ENCODE results near the gene ERVMER34-1.

Gene ERVMER34-1, protein sequence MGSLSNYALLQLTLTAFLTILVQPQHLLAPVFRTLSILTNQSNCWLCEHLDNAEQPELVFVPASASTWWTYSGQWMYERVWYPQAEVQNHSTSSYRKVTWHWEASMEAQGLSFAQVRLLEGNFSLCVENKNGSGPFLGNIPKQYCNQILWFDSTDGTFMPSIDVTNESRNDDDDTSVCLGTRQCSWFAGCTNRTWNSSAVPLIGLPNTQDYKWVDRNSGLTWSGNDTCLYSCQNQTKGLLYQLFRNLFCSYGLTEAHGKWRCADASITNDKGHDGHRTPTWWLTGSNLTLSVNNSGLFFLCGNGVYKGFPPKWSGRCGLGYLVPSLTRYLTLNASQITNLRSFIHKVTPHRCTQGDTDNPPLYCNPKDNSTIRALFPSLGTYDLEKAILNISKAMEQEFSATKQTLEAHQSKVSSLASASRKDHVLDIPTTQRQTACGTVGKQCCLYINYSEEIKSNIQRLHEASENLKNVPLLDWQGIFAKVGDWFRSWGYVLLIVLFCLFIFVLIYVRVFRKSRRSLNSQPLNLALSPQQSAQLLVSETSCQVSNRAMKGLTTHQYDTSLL

DNA sequence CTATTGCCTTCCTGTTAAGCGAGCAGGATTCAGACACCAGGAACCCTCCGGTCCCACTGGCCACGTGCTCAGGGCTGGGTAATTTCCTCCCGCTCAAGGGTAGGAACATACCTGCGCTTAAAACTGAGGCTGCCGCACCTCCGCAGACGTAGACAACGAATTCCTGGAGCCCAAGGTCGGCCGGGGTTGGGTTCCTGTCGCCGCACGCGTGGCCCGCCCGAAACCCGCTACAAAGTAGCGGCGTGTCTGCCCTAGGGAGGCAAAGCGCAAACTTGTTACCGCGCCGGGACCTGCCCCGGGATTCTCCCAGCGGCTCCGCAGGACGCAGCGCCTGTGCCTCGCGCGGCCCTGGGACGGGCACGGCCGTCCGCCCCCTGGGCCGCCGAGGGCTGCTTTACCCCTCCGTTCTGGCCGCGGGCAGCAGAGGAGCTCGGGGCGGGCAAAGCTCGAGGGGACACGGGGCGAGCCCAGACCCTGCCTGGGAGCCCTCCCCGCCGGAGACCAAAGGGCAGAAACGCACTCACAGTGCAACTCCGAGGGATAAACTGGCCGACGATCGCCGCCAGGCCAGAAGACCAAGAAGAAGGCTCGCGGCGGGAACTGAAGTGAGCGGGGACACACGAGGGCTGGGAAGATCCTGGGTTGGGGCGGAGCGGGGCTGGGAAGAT is at the start of gene ERVMER34-1:
Gene ERVMER34-1 (minus strand): TSS at position 607 of the 668 bp plus-strand sequence. CDS start 5,905 bp downstream, outside the sequence.
- DNase-seq = no peak

DNA sequence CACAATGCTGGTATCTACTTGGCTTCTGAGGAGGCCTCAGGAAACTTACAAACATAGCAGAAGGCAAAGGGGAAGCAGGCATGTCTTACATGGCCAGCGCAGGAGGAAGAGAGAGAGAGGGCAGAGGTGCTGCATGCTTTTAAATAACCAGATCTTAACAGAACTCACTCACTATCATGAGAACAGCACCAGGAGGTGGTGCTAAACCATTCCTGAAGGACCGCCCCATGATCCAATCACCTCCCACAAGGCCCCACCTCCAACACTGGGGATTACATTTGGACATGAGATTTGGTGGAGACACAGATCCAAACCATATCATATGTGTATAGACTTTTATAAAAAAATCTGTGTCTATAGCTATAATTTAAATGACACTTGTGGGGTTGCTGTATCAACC is 48.6 kb upstream of the ERVMER34-1 start:
- DNase-seq = no peak

DNA sequence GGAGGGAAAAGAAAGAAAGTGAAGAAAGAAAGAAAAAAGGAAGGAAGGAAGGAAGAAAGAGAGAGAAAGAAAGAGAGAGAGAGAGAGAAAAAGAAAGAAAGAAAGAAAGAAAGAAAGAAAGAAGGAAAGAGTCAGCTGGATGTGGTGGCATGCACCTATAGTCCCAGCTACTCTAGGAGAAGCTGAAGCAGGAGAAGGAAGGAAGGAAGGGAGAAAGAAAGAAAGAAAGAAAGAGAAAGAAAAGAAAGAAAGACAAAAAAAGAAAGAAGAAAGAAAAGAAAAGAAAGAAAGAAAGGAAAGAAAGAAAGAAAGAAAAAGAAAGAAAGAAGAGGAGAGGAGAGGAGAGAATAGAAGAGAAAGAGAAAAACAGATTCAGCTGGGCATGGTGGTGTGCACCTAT is 44.3 kb upstream of the ERVMER34-1 start:
- no peak for DNase-seq

DNA sequence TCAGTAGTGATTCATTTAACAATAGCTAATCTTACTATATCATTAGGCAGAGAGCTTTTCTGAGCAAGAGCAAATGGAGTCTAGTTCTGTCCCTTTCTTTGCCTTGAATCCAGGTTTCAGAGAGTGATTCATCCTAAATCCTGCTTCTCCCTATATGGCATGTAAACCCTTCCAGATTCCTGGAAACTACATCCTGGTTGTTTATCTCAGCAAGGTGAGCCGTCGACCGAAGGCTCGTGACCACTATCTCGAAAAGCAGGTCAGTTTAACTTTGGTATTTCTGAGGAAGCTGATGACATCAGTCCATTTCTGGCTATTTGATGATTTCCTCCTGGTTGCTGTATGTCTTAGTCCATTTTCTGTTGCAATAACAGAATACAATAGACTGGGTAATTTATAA is 40.7 kb upstream of the ERVMER34-1 start:
- no peak for DNase-seq

DNA sequence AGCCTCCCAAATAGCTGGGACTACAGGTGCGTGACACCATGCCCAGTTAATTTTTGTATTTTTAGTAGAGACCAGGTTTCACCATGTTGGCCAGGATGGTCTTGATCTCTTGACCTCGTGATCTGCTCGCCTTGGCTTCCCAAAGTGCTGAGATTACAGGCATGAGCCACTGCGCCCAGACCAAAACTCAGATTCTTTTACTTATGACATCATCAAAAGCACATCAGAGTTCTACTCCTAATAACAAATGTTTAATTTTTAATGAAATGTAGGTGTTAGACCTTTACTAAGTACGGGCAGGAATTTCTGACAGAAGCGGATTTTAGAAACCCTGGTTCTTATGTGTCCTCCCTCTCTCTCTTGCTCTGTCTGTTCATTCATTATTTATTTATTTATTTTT is 38.5 kb upstream of the ERVMER34-1 start:
- no peak for DNase-seq

DNA sequence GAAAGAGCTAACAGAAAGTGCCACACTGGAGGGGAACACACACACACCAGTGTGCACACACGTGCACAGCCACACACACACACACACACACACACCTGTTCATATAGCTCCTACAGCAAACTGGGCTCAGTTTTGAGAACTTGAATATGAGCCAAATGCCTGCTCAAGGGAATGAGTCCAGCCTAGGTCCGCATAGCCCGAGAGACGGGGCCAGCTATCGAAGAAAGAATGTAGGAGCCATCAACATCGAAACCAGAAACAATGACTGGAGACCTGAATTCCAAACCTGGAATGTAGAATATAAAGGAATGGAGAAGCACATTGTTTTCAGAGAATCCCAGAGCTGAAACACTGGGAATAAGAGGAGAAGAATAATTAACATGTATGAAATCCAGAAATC is 37.6 kb upstream of the ERVMER34-1 start:
- DNase-seq = no peak

DNA sequence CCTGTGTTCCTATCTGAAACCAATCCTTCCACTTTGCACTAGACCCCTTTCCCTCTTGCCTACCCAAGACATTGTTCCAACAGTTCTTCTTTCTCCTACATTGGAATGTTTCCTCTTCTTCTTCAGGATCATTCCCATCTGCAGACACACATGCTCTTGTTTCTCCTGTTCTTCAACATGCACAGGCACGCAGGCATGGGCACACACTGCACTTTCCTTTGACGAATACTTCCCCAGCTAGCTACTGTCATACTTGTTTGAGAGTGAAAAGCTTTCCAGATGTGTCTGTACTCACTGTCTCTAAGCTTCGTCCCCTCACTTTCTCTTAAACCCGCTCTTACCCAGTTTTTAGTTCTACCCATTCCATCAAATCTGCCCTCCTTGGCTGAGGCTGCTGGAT is 31.8 kb upstream of the ERVMER34-1 start:
- DNase-seq = no peak

DNA sequence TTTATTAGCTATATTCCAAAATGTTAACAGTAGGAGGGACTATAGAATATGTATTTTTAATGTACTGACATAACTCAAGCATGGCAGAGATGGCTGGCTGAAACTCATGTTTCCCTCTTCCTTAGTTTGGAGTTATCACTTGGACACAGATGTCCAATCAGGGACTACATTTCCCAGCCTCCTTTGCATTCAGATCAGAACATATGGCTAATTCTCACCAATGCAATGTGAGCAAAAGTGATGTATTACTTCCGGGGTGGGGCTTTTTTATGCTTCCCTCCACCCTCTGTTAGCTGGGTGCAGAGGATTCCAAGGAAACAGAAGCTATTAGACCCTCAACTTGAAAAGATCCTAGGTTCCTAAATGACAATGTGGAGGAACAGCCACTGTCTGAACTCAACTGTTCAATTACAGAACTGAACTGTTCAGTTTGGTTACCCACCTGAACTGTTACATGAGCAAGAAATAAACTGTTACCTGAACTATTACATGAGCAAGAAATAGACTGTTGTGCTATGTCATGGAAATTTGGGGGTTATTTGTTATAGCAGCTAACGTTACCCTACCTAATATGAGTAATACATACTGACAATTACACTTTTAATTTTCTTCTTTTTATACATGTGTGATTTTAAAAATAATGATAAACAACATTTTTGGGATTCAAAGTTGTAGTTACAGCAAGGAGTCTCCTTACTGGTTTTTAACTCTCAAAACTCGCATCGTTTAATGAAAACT is 29.6 kb upstream of the ERVMER34-1 start:
- no peak for DNase-seq

DNA sequence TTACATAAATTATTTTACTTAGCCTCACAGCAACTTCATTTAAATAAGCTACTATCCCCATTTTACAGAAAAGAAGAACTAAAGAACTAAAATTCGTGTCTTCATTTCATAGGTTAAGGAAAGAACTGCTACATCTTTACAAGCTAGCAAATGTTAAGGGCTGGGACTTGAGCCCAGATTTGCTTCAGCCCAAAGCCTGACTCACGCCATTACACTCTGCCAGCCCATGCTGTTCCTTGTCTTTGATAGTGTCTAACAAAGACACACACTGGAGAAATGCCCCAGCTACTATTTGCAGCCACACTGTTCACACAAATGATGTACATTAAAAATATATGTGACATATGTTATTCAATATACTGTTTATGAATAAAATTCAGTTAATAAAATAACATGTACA is 29.0 kb upstream of the ERVMER34-1 start:
- DNase-seq = no peak

DNA sequence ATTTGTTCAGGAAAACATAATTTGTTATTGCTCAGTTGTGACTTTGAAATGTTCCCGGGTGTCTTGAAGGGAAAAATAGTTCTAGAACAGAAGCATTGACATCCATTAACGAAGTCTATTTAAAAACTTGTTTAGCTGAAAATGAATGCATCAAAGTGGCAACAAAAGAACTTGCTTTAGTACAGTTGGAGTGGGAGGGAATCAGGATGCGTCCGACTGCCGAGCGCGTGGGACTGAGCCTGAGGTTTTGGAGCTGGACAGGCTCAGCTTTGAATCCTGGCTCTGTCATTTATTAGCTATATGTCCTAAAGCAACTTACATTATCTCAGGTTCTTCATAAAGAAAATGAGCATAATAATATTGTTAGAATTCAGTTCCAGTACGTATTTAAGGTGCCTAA is 9.0 kb upstream of the ERVMER34-1 start:
- DNase-seq = no peak

DNA sequence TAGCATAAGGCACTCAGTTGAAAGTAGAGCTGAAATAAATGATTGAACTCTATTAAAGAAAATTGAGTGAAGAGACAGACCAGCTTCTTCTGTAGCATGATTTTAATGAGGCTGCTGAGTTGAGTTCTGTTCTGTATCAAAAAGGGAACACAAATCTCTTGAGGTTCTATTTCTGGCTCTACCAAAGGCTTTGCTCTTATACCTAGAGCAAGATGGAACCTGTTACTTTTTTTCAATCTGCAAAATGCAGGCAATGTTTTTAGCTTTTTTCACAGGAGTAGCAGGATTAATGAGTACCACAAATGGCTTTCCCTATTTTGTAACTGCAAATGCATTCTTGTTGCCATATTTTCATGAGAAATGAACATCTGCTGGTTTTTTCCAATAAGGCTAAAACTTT is 4.2 kb upstream of the ERVMER34-1 start:
- DNase-seq = no peak

DNA sequence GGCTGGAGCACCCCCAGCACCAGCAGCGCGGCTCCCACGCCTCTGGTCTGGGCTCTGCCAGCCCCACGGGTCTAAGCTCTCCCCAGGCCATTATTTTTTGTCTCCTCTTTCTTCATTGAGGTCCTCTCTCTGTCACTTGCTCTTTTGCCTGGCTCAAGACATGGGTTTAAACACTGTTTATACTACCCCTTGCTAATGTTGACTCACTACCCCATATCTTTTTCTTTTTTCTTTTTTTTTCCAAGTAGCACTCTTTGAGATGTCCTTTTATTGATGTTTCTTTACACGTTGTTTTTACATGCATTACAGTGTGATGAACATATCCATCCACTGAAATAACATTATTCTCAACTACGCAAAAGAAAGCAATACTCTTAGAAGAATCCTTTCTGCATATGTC is 1.7 kb upstream of the ERVMER34-1 start:
- DNase-seq = no peak

DNA sequence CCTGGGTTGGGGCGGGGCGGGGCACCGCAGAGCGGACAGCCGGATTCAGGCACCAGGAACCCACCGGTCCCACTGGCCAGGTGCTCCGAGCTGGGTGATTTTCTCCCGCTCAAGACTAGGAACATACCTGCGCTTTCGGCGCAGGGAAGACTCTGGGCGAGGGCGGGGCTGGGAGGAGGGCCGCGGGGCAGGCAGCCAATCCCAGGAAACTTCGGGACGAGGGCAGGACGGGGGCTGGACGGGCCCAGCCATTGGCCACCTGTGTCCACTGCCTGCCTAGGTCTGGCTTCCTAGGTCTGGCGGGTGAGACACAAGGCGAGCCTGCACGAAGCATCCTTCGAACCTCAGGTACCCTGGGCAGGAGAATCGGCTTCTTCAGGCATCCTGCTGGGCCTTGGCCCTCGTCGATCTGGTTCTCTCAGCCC is 274 bp upstream of the ERVMER34-1 start:
- no peak for DNase-seq

DNA sequence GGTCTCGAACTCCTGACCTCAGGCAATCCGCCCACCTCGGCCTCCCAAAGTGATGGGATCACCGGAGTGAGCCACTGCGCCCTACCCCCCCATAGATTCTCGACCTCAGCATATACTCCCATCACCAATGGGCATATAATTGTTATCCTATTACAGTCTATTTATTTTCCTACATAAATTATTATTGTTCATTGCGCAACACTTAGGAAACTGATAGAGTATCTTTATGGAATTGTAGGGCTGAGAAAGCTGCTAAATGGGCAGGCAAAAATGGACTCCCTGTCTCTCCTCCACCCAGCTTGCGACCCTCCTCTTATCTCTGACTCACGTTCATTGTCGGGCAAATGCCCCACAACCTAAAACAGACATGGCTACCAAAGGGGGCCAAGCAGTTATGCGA is 1.0 kb downstream of the ERVMER34-1 start:
- no peak for DNase-seq

DNA sequence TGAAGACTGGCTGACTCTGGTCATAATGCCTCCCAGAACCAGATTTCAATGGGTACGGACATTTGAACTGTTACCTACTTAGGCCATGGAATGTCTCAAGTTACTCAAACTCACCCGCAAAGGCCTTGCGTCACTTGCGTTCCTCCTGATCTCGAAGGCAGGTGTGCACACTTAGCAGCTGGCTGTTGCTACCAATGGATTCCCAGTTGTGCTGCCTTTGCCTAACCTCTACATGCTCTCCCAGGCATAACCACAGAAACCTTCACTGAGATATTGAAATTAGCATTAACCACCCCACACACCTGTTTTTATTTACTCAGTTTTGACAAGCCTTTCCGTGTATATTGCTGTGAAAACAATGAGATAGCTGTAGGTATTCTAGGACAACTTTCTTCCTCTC is 2.8 kb downstream of the ERVMER34-1 start:
- no peak for DNase-seq

DNA sequence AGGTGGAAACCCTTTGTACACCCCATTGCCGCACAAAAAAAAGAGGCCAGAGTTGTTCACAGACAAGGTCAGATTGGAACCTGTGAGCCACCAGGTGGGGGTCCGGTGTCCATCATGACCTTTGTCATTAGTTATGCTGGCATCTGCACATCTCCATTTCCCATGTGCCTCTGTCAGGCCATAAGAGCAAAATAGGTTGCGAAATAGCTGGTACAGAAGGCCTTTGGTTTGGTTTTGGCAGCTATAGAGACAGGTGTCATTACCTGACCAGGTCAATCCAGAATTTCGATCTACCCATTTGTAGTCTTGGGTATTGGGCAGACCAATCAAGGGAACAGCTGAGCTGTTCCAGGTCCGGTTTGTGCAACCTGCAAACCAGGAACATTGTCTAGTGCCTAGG is 6.6 kb downstream of the ERVMER34-1 start:
- no peak for DNase-seq

DNA sequence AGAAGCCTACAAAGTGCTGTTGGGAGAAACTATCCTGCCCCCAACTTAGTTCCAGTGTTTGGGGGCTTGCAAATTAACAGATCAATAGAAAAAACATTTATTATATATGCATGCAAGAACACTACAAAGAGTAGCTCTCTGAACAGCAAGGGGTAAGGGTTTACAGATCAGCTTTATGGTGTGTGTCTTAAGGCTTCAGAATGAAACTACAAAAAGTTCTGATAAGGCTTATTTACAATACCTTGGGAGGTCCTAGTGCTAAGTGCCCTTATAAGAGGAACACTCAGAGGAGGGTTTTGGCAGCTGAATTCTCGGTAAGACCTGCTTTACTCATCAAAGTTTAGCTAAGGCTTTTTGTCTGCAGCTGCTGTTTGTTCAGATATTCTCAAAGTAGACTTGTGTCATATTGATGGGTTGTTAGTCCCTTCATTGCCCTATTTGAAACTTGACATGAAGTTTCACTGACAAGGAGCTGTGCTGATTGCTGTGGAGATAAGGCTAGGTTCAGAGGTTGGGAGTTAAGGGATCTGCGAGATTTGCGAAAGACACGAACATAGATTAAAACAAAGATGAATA is 7.7 kb downstream of the ERVMER34-1 start:
- no peak for DNase-seq

DNA sequence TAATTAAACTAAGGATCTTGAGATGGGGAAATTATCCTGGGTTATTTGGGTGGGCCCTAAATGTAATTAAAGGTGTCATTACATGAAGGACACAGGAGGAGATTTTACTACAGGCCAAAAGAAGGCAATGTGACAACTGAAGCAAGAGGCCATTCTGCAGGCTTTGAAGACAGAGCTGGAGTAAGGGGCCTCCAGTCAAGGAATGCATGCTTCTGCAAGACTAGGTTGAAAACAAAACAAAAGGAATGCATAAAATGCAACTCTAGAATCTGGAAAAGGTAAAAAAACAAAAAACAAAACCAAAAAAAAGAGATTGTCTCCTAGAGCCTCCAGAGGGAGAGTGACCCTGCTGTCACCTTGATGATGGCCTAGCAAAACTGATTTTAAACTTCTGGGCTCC is 21.6 kb downstream of the ERVMER34-1 start:
- DNase-seq = no peak

DNA sequence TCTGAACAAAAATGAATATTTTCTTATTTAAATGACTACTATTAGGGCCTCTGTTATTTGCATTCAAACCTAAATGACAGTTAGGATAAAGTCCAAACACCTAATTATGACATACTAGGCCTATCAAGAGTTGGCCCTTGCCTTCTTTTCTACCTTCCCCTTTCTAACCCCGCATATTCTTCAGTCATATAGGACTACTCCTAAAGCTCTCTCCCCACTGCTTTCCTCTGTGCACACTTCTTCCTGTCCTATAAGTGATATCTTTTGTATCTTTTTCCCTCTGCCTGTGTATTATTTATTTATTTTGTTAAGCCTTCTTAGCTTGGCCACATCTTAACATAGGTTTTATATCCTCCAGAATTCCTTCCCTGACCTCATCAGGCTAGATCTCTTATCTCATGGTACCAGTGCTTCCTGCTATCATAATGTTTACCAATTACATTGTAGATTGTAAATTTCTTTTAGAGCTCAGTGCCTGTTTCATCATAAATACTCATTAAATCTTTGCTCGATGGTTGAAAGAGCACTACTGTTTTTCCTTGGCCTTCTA is 22.5 kb downstream of the ERVMER34-1 start:
- DNase-seq = no peak

DNA sequence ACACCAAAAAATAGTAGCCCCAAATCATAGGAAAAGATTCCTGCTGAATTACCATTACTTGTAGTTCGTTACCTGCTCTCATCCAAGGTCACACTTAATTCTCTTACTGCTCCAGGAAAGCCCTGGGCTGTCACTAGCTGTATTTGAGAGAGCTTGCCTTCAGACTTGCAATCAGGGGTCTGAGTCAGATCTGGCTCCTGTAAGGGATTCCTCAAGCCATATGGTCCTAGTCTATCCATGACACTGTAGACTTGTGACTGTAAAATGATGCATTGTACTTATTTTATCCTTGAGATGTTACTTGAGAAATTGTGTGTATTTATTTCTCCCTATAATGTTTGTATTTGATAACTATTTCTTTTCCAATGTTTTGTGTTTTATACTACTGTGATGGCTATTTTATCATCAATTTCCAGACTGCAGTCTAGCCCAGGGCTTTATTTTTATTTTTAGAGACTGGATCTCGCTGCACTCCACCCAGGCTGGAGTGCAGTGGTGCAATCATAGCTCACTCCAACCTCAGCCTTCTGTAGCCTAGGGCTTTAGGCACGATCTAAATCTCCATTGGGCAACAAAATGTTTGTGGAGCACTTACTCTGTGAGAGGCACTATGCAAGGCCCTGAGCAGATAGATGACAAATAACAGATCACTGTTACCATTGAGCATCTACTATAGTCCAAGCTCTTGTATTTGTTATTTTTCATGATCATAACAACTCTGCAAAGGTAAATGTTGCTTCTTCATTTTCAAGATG is 24.2 kb downstream of the ERVMER34-1 start:
- DNase-seq = no peak

DNA sequence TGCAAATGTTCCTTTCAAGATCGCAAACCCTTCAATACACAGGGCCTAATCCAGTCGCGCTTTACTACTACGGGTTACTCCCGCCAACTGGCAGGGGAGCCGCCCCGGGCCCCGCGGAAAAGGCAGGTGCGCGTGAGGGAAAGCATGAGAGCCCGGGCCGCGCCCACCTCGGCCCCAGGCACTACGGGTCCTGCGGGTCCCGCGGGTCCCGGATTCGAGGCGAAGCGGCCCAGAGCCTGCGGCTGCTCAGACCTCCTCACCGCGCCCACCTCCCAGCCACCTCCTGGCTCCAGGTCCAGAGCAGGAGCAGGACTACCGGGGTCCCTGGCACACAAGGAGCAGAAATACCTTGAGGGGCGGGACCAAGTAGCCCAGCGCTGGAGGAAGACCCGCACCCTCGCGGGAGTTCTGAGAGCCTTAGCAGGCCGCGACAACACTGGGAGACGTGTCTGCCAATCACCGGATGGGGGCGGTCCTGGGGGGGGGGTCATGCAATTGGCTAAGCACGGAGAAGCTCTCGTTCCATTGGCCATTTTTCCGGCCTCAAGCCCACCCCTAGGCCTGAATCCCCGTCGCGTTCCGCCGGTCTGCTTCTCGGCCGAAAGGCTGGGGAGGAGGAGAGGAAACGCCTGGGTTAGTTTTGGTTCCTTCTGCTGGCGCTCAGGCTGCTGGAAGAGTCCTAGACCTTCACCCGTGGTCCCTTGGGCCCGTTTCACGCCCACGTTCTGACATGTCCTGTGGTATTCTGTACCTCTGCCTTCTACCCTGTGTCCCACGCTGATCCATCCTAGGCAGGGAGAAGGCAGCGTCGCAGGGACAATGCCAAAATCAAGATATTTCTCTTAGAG is 29.0 kb downstream of the ERVMER34-1 start:
- DNase-seq = peak; percentile 86
